Smooth muscle cell of the brain vasculature (primary cell): ENCODE measurements around the gene EEF1A2.
"Not testable (repeated sequence)": the region's sequence is repeated elsewhere in the genome, so short reads cannot be mapped to it uniquely, and the experiment has no call there.

Experiments used
- DNase-seq: peaks from one replicate; pipeline ENCODE4 v3.0.0-alpha.2; 2012; ENCODE audit warnings: low read depth, low spot score

EEF1A2 gene

GRCh38 chr20:63520504-63520933, 21.6 kb upstream of the EEF1A2 start, which contains the start of gene PPDPF:
Gene PPDPF, plus strand, starts transcription at chr20:63520765. Its CDS starts 544 bp downstream, at chr20:63521309.
- peak; percentile 53 for DNase-seq

- DNase-seq, result no peak
These were observed 21.0 kb upstream of the EEF1A2 start for GRCh38 chr20:63519668-63520503.

GRCh38 chr20:63518946-63519667, 20.2 kb upstream of the EEF1A2 start:
- DNase-seq, result no peak

- no peak for DNase-seq
These were observed 19.5 kb upstream of the EEF1A2 start for GRCh38 chr20:63518351-63518861.

GRCh38 chr20:63517376-63518309, 18.8 kb upstream of the EEF1A2 start:
- DNase-seq, result no peak

- not testable (repeated sequence) for DNase-seq
These were observed 15.6 kb upstream of the EEF1A2 start for GRCh38 chr20:63514520-63514919.

- no peak for DNase-seq
These were observed 14.3 kb upstream of the EEF1A2 start for GRCh38 chr20:63513207-63513606.

- no peak for DNase-seq
These were observed 10.2 kb upstream of the EEF1A2 start for GRCh38 chr20:63509088-63509564.

GRCh38 chr20:63508072-63508768, 9.3 kb upstream of the EEF1A2 start:
- no peak for DNase-seq

- no peak for DNase-seq
These were observed 8.3 kb upstream of the EEF1A2 start for GRCh38 chr20:63507083-63507743.

GRCh38 chr20:63505723-63506122, 6.8 kb upstream of the EEF1A2 start:
- no peak for DNase-seq

GRCh38 chr20:63505281-63505680, 6.4 kb upstream of the EEF1A2 start:
- DNase-seq, result no peak

- no peak for DNase-seq
These were observed 5.8 kb upstream of the EEF1A2 start for GRCh38 chr20:63504642-63505041.

- no peak for DNase-seq
These were observed 4.6 kb upstream of the EEF1A2 start for GRCh38 chr20:63503524-63503923.

- no peak for DNase-seq
These were observed 3.8 kb upstream of the EEF1A2 start for GRCh38 chr20:63502671-63503172.

GRCh38 chr20:63501818-63502670, 3.2 kb upstream of the EEF1A2 start:
- DNase-seq, result no peak

- no peak for DNase-seq
These were observed 2.3 kb upstream of the EEF1A2 start for GRCh38 chr20:63500902-63501817.
